ENCODE results near the gene GDF10. TPM values are rescaled to one million over a fixed set of nuclear protein-coding genes. Genes with fewer than 3 reads are reported as not detected.

The GDF10 gene
- total RNA-seq, 1 experiment from 2014 or later: not detected

DNA sequence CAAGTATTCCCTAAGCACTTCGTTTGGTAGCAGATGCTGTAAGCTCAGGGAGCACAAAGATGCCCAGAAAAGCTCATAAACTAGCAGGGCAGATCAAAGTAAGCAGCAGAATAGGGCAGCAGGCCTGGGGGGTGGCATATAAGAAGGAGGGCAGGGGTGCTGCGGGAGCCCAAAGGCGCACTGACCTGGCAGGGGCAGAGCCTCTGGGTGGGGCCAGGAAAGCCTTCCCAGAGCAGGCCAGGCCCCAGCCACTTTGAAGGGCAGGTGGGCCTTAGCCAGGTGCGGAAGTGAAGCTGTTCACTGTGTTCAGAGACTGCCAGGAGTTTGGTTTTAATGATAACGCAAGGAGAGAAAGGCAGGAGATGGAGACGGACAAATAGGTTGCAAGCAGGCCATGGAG is 3.9 kb downstream of the GDF10 start:
- H3K9me3 Mint-ChIP-seq (ENCODE audit: low read depth, unreplicated experiment): no peaks in the 10 kb centered on the region
- no peak overlapping the region for H3K4me3 Mint-ChIP-seq (ENCODE audit: low read depth, unreplicated experiment)
- no peak for DNase-seq
- BruUV-seq (replicated peaks): no TSS peak
- CTCF ChIA-PET: interaction anchor here (0.8 kb wide), 1 partner anchor 8 kb away, joined by 3 read pairs; no protein-coding TSS in a partner anchor
- no peak overlapping the region for H3K27ac Mint-ChIP-seq (ENCODE audit: unreplicated experiment)
- H3K36me3 Mint-ChIP-seq (ENCODE audit: insufficient read depth, unreplicated experiment): no peaks in the 10 kb centered on the region
- H3K4me1 Mint-ChIP-seq (ENCODE audit: low read depth, unreplicated experiment): no peaks in the 10 kb centered on the region
- H3K27me3 Mint-ChIP-seq (ENCODE audit: unreplicated experiment): peaks cover 72% of the 10 kb centered on the region
- TF ChIP-seq, protein P1, sequence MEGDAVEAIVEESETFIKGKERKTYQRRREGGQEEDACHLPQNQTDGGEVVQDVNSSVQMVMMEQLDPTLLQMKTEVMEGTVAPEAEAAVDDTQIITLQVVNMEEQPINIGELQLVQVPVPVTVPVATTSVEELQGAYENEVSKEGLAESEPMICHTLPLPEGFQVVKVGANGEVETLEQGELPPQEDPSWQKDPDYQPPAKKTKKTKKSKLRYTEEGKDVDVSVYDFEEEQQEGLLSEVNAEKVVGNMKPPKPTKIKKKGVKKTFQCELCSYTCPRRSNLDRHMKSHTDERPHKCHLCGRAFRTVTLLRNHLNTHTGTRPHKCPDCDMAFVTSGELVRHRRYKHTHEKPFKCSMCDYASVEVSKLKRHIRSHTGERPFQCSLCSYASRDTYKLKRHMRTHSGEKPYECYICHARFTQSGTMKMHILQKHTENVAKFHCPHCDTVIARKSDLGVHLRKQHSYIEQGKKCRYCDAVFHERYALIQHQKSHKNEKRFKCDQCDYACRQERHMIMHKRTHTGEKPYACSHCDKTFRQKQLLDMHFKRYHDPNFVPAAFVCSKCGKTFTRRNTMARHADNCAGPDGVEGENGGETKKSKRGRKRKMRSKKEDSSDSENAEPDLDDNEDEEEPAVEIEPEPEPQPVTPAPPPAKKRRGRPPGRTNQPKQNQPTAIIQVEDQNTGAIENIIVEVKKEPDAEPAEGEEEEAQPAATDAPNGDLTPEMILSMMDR (IDR thresholded peaks at IDR 0.05; ENCODE audit: unreplicated experiment): no peak
- intact Hi-C loops (cut with micrococcal nuclease; ENCODE audit: unreplicated experiment): no loop called here

DNA sequence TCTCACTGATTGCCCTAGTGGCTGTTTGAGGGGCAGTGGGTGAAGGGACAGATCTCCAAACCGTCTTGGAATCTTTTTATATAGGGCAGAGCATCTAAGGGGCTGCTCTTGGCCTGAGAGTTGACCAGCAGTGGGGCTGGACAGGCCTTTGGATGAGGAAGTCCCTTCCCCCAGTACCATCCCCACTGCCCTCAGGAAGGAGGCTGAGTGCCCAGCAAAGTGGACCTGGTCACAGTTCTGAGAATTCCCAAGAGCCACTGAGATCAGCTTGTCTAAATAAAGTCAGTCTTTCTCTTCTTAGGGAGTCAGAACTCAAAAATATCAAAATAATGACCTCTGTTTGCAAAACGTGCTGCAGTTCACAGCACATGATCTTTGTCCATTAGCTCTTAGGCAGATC is 5.6 kb downstream of the GDF10 start:
- Mint-ChIP-seq H3K36me3 (ENCODE audit: insufficient read depth, unreplicated experiment) (no peaks in the 10 kb centered on the region), H3K27me3 (ENCODE audit: unreplicated experiment) (peaks cover 79% of the 10 kb centered on the region), H3K4me3 (ENCODE audit: low read depth, unreplicated experiment) (no peak overlapping the region), H3K9me3 (ENCODE audit: low read depth, unreplicated experiment) (no peaks in the 10 kb centered on the region), H3K27ac (ENCODE audit: unreplicated experiment) (no peak overlapping the region), H3K4me1 (ENCODE audit: low read depth, unreplicated experiment) (no peaks in the 10 kb centered on the region)
- TF ChIP-seq, protein P1 (IDR thresholded peaks at IDR 0.05; ENCODE audit: unreplicated experiment): no peak
- CTCF ChIA-PET: no interaction called here
- no peak for DNase-seq
- BruUV-seq (replicated peaks): no TSS peak
- intact Hi-C loops (cut with micrococcal nuclease; ENCODE audit: unreplicated experiment): no loop called here

DNA sequence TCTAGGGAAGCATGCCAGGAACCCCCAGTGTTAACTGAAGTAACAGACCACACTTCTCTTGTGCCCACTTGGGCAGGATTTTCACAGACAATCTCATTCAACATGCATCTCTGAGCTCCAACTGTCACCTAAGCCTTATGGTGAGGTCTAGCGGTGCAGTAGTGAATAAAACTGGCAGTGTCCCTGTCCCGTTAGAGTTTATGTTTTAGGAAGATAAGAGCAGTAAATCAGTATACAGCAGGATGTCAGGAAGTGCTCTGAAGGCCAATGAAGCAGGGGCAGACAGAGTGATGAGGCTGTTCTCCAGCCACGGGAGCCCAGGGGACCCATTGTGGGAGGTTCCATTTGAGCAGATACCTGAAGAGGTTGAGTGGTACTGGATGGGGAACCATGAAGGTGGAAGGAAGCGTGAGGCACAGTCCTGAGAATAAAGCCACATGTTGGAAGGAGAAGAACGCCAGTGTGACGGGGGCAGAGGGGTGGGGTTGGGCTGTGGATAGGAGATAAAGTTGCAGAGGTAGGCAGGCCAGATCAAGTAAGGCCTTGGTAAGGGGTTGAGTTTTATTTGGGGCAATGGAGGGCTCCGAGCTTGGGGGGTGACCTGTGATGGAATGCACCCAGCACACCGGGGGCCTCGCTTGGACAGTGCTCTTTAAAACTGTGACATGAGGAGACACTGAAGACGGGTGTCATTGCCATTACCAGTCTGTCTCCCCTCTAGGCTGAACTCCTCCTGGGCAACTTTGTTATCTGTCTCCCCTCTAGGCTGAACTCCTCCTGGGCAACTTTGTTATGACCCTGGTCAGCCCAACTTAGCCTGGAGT is 6.6 kb downstream of the GDF10 start:
- no peaks in the 10 kb centered on the region for H3K9me3 Mint-ChIP-seq (ENCODE audit: low read depth, unreplicated experiment)
- CTCF ChIA-PET: no interaction called here
- BruUV-seq (replicated peaks): no TSS peak
- no peak overlapping the region for H3K27ac Mint-ChIP-seq (ENCODE audit: unreplicated experiment)
- intact Hi-C loops (cut with micrococcal nuclease; ENCODE audit: unreplicated experiment): no loop called here
- H3K4me1 Mint-ChIP-seq (ENCODE audit: low read depth, unreplicated experiment): no peaks in the 10 kb centered on the region
- no peaks in the 10 kb centered on the region for H3K36me3 Mint-ChIP-seq (ENCODE audit: insufficient read depth, unreplicated experiment)
- DNase-seq: no peak
- H3K27me3 Mint-ChIP-seq (ENCODE audit: unreplicated experiment): peaks cover 74% of the 10 kb centered on the region
- H3K4me3 Mint-ChIP-seq (ENCODE audit: low read depth, unreplicated experiment): no peak overlapping the region
- TF ChIP-seq, protein P1 (IDR thresholded peaks at IDR 0.05; ENCODE audit: unreplicated experiment): no peak

DNA sequence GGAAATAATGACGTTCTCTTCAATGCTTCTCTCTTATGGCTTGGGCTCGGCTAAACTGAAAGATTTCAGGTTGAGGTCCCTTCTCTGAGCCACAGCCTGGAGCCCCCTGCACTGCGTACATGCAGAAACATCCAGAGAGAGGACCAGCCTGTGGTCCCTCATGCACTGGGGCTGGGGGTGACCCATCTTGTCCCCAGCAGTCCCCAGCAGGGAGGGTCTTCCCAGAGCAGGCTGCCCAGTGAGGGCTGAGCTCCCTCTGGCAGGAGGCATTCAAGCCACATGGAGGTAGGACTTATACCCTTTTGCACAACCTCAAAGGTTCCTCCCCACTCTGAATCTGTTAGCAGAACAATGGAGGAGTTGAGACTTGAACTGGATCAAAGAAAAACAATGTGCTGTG is 7.4 kb downstream of the GDF10 start:
- Mint-ChIP-seq H3K4me1 (ENCODE audit: low read depth, unreplicated experiment) (no peaks in the 10 kb centered on the region), H3K36me3 (ENCODE audit: insufficient read depth, unreplicated experiment) (no peaks in the 10 kb centered on the region), H3K27me3 (ENCODE audit: unreplicated experiment) (peaks cover 74% of the 10 kb centered on the region), H3K27ac (ENCODE audit: unreplicated experiment) (no peak overlapping the region), H3K4me3 (ENCODE audit: low read depth, unreplicated experiment) (no peak overlapping the region), H3K9me3 (ENCODE audit: low read depth, unreplicated experiment) (no peaks in the 10 kb centered on the region)
- TF ChIP-seq, protein P1 (IDR thresholded peaks at IDR 0.05; ENCODE audit: unreplicated experiment): no peak
- CTCF ChIA-PET: no interaction called here
- BruUV-seq (replicated peaks): no TSS peak
- intact Hi-C loops (cut with micrococcal nuclease; ENCODE audit: unreplicated experiment): no loop called here
- DNase-seq: no peak

Measured in Calu3 (cell line).